HEK293 (cell line): Measurements from ENCODE around the gene SCUBE1.

Source experiments
- CTCF ChIA-PET: fragments of 350-600 bp; formaldehyde crosslinking; extraction: SDS; loops from one replicate; lab custom pipeline; 2021; ENCODE audit warnings: antibody characterized with exemption; lab: Yijun Ruan, JAX
- POLR2A ChIA-PET: fragments of 300-600 bp; formaldehyde crosslinking; extraction: SDS; loops from one replicate; lab custom pipeline; 2020; ENCODE audit warnings: antibody characterized with exemption, inconsistent platforms; lab: Yijun Ruan, JAX
- H3K27ac ChIP-seq: fragments of 200-500 bp; sonication (Bioruptor generic); 2 replicates; pipeline ENCODE4 v1.5.1; 2014; ENCODE audit warnings: low read depth, low read length, control low read depth, inconsistent platforms; ENCODE audit errors: extremely low read depth
- H3K36me3 ChIP-seq, 2 experiments: fragments of 200-500 bp in 1 of 2; sonication (Bioruptor generic) in 1 of 2; 1 replicate in 1 of 2; 2 replicates in 1 of 2; pipeline ENCODE4 v1.5.1; 2014 to 2017; ENCODE audit warnings: inconsistent platforms in 2 of 2, low read length in 2 of 2; ENCODE audit not compliant: control insufficient read depth in 2 of 2, insufficient read depth in 1 of 2
- H3K4me1 ChIP-seq: fragments of 200-500 bp; sonication (Bioruptor generic); 2 replicates; pipeline ENCODE4 v1.5.1; 2014; ENCODE audit warnings: mild to moderate bottlenecking, low read length, inconsistent platforms; ENCODE audit not compliant: control insufficient read depth, insufficient read depth
- H3K4me3 ChIP-seq: 2 replicates; pipeline ENCODE4 v1.5.1; 2011; ENCODE audit warnings: low read depth, mild to moderate bottlenecking, control low read depth, low read length, moderate library complexity
- H3K9me3 ChIP-seq: fragments of 200-500 bp; sonication (Bioruptor generic); 2 replicates; pipeline ENCODE4 v1.5.1; 2014; ENCODE audit warnings: low read depth, low read length, inconsistent platforms; ENCODE audit not compliant: control insufficient read depth, insufficient read depth
- BCL11B ChIP-seq: fragments of 450-650 bp; formaldehyde crosslinking; IDR thresholded peaks from 2 replicates; pipeline ENCODE4 v1.5.1; 2016; ENCODE audit warnings: low read depth, missing biosample characterization, missing genetic modification characterization
- GLIS1 ChIP-seq: fragments of 450-650 bp; formaldehyde crosslinking; IDR thresholded peaks from 2 replicates; pipeline ENCODE4 v1.5.1; 2016; ENCODE audit warnings: missing biosample characterization, missing genetic modification characterization
- SETDB1 ChIP-seq: IDR thresholded peaks from one replicate; pipeline ENCODE4 v1.6.1; 2017; ENCODE audit warnings: mild to moderate bottlenecking, low read length, moderate library complexity, mixed read lengths; ENCODE audit not compliant: insufficient read length
- ZBTB20 ChIP-seq: fragments of 450-650 bp; formaldehyde crosslinking; IDR thresholded peaks from 2 replicates; pipeline ENCODE4 v1.5.1; 2016; ENCODE audit warnings: missing biosample characterization, missing genetic modification characterization
- ZFHX2 ChIP-seq: fragments of 450-650 bp; formaldehyde crosslinking; conservative IDR thresholded peaks from 2 replicates; pipeline ENCODE4 v1.5.1; 2016; ENCODE audit warnings: missing biosample characterization, missing genetic modification characterization
- ZIC2 ChIP-seq: fragments of 450-650 bp; formaldehyde crosslinking; IDR thresholded peaks from 2 replicates; pipeline ENCODE4 v1.5.1; 2016; ENCODE audit warnings: missing biosample characterization, missing genetic modification characterization
- ZNF138 ChIP-seq: fragments of 450-650 bp; formaldehyde crosslinking; IDR thresholded peaks from 2 replicates; pipeline ENCODE4 v1.5.1; 2016; ENCODE audit warnings: missing biosample characterization, missing genetic modification characterization, borderline replicate concordance
- ZNF140 ChIP-seq: fragments of 450-650 bp; formaldehyde crosslinking; IDR thresholded peaks from 2 replicates; pipeline ENCODE4 v1.5.1; 2016; ENCODE audit warnings: missing biosample characterization, missing genetic modification characterization
- ZNF266 ChIP-seq: fragments of 450-650 bp; formaldehyde crosslinking; IDR thresholded peaks from 2 replicates; pipeline ENCODE4 v1.5.1; 2016; ENCODE audit warnings: missing biosample characterization, missing genetic modification characterization, low read depth
- ZNF391 ChIP-seq: fragments of 450-650 bp; formaldehyde crosslinking; IDR thresholded peaks from 2 replicates; pipeline ENCODE4 v1.5.1; 2016; ENCODE audit warnings: low read depth, missing biosample characterization, missing genetic modification characterization, borderline replicate concordance
- ZNF501 ChIP-seq: fragments of 450-650 bp; formaldehyde crosslinking; IDR thresholded peaks from 2 replicates; pipeline ENCODE4 v1.5.1; 2016; ENCODE audit warnings: missing biosample characterization, missing genetic modification characterization
- ZNF555 ChIP-seq: fragments of 450-650 bp; formaldehyde crosslinking; conservative IDR thresholded peaks from 2 replicates; pipeline ENCODE4 v1.5.1; 2017; ENCODE audit warnings: missing biosample characterization, mild to moderate bottlenecking, missing genetic modification characterization, inconsistent platforms
- ZNF558 ChIP-seq: fragments of 450-650 bp; formaldehyde crosslinking; IDR thresholded peaks from 2 replicates; pipeline ENCODE4 v1.5.1; 2016; ENCODE audit warnings: missing biosample characterization, missing genetic modification characterization
- ZNF670 ChIP-seq: fragments of 450-650 bp; formaldehyde crosslinking; IDR thresholded peaks from 2 replicates; pipeline ENCODE4 v1.5.1; 2016; ENCODE audit warnings: missing biosample characterization, missing genetic modification characterization, low read depth
- ZNF785 ChIP-seq: fragments of 450-650 bp; formaldehyde crosslinking; IDR thresholded peaks from 2 replicates; pipeline ENCODE4 v1.5.1; 2016; ENCODE audit warnings: missing biosample characterization, missing genetic modification characterization
- TF ChIP-seq, protein P1 (sequence below): fragments of 450-650 bp; formaldehyde crosslinking; IDR thresholded peaks from 2 replicates; pipeline ENCODE4 v1.5.1; 2017; ENCODE audit warnings: missing biosample characterization, mild to moderate bottlenecking, missing genetic modification characterization, moderate library complexity
- TF ChIP-seq, protein P2 (sequence below): fragments of 450-650 bp; formaldehyde crosslinking; IDR thresholded peaks from 2 replicates; pipeline ENCODE4 v1.5.1; 2016; ENCODE audit warnings: missing biosample characterization, missing genetic modification characterization
- TF ChIP-seq, protein P3 (sequence below): fragments of 450-650 bp; formaldehyde crosslinking; IDR thresholded peaks from 2 replicates; pipeline ENCODE4 v1.5.1; 2017; ENCODE audit warnings: missing biosample characterization, missing genetic modification characterization
- TF ChIP-seq, protein P4 (sequence below): fragments of 450-650 bp; formaldehyde crosslinking; IDR thresholded peaks from 2 replicates; pipeline ENCODE4 v1.5.1; 2016; ENCODE audit warnings: missing biosample characterization, missing genetic modification characterization
- TF ChIP-seq, protein P5 (sequence below): fragments of 450-650 bp; formaldehyde crosslinking; IDR thresholded peaks from 2 replicates; pipeline ENCODE4 v1.5.1; 2016; ENCODE audit warnings: missing biosample characterization, missing genetic modification characterization

Gene SCUBE1

DNA sequence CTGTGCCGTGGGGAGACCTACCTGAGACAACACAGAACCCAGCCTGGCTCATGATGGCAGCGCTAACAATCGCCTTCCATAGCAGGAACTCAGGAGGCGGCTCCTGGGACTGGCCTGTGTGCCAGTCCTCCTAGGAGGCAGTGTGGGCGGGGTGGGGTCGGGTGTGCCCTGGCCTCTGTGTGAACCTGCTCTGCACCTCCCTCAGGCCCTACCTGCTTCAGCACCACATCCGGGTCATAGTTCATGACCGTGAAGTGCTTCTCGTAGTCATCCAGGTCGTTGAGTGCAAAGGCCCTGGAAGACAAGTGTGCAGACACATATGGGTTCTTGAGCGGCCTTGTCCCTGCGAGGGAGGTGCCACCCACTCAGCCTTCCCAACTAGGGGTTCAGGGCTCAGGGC, 171.6 kb downstream of the SCUBE1 start (continued):
- TF ChIP-seq, protein P1, sequence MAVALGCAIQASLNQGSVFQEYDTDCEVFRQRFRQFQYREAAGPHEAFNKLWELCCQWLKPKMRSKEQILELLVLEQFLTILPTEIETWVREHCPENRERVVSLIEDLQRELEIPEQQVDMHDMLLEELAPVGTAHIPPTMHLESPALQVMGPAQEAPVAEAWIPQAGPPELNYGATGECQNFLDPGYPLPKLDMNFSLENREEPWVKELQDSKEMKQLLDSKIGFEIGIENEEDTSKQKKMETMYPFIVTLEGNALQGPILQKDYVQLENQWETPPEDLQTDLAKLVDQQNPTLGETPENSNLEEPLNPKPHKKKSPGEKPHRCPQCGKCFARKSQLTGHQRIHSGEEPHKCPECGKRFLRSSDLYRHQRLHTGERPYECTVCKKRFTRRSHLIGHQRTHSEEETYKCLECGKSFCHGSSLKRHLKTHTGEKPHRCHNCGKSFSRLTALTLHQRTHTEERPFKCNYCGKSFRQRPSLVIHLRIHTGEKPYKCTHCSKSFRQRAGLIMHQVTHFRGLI (tag by site-specific recombination) = no peak
- peak; percentile 23 for TF ChIP-seq ZFHX2
- no peak for TF ChIP-seq ZNF785 (tag by site-specific recombination)

DNA sequence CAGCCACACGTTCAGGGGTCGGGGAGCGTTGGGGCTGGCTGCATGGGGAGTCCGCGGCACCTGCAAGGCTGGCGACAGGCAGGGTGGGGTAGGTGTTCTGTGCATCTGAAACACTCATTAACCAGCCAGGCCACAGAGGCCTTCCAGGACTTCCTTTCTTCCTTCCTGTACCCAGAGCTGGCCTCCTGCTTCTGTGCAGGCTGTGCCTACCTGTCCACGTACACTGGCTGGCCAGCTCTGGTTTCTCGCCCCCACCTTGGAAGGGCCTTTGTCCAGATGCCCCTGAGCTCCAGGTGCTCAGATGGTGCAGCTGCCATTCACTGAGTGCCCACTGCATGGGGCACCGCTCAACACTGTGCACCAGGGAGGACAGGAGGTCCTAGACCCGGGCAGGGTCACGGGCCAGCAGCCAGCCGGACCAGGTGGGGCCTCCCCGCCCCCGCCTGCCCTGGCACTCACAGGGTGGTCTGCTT, 172.1 kb downstream of the SCUBE1 start:
- Histone ChIP-seq H3K9me3 (no peaks in the 10 kb centered on the region), H3K4me3 (no peak overlapping the region), H3K4me1 (no peaks in the 10 kb centered on the region), H3K36me3 (peaks cover 20 to 91% of the 10 kb centered on the region in 2 experiments; a peak in 2 of 3 replicates), H3K27ac (no peak overlapping the region)
- ChIA-PET POLR2A (interaction anchor here (1.4 to 2.0 kb wide), 2 partner anchors 14 to 16 kb away, joined by 3 to 8 read pairs; no protein-coding TSS in a partner anchor), CTCF (no interaction called here)
- no peak for TF ChIP-seq ZNF391 (tag by site-specific recombination)
- TF ChIP-seq, protein P2, sequence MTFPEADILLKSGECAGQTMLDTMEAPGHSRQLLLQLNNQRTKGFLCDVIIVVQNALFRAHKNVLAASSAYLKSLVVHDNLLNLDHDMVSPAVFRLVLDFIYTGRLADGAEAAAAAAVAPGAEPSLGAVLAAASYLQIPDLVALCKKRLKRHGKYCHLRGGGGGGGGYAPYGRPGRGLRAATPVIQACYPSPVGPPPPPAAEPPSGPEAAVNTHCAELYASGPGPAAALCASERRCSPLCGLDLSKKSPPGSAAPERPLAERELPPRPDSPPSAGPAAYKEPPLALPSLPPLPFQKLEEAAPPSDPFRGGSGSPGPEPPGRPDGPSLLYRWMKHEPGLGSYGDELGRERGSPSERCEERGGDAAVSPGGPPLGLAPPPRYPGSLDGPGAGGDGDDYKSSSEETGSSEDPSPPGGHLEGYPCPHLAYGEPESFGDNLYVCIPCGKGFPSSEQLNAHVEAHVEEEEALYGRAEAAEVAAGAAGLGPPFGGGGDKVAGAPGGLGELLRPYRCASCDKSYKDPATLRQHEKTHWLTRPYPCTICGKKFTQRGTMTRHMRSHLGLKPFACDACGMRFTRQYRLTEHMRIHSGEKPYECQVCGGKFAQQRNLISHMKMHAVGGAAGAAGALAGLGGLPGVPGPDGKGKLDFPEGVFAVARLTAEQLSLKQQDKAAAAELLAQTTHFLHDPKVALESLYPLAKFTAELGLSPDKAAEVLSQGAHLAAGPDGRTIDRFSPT = peak; percentile 27; the same call in 1 of the 2 replicates

DNA sequence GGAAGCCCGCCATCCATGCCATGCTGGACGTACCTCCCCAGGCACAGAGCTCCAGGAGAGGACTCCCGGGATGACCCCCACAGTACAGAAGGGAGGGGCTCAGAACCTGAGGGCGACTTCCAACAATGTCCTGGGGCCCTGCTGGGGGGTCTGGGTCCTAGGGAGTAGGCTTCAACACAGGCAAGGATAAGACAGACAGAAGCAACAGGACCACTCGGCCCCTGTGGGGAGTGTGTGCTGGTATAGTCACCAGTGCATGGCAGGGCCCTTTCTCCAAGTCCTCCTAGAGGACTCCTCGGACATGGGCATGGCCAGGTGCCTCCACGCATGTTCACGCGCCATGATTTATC, 173.1 kb downstream of the SCUBE1 start:
- ChIA-PET POLR2A (interaction anchor here (0.7 to 2.0 kb wide), 3 partner anchors 15 to 17 kb away, joined by 3 to 8 read pairs (median 3); partner anchors contain the start of gene TTLL12), CTCF (interaction anchor here (1.2 kb wide), 1 partner anchor 17 kb away, joined by 3 read pairs; the partner anchor contains the start of gene TTLL12)
- Histone ChIP-seq H3K4me1 (no peaks in the 10 kb centered on the region), H3K27ac (no peak overlapping the region), H3K4me3 (no peak overlapping the region), H3K36me3 (peaks cover 14 to 84% of the 10 kb centered on the region in 2 experiments; a peak in 2 of 3 replicates), H3K9me3 (no peaks in the 10 kb centered on the region)
- TF ChIP-seq ZNF140 (tag by site-specific recombination) (no peak), ZNF670 (tag by site-specific recombination) (no peak), GLIS1 (tag by site-specific recombination) (peak; percentile 81), ZNF555 (tag by site-specific recombination) (no peak), ZBTB20 (tag by site-specific recombination) (no peak), ZNF558 (tag by site-specific recombination) (no peak), SETDB1 (no peak), ZNF501 (tag by site-specific recombination) (no peak), ZNF138 (tag by site-specific recombination) (no peak), ZNF266 (tag by site-specific recombination) (no peak), BCL11B (tag by site-specific recombination) (no peak), ZIC2 (tag by site-specific recombination) (peak; percentile 79)
- TF ChIP-seq, protein P3, sequence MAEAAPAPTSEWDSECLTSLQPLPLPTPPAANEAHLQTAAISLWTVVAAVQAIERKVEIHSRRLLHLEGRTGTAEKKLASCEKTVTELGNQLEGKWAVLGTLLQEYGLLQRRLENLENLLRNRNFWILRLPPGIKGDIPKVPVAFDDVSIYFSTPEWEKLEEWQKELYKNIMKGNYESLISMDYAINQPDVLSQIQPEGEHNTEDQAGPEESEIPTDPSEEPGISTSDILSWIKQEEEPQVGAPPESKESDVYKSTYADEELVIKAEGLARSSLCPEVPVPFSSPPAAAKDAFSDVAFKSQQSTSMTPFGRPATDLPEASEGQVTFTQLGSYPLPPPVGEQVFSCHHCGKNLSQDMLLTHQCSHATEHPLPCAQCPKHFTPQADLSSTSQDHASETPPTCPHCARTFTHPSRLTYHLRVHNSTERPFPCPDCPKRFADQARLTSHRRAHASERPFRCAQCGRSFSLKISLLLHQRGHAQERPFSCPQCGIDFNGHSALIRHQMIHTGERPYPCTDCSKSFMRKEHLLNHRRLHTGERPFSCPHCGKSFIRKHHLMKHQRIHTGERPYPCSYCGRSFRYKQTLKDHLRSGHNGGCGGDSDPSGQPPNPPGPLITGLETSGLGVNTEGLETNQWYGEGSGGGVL (tag by site-specific recombination) = no peak
- TF ChIP-seq, protein P4, sequence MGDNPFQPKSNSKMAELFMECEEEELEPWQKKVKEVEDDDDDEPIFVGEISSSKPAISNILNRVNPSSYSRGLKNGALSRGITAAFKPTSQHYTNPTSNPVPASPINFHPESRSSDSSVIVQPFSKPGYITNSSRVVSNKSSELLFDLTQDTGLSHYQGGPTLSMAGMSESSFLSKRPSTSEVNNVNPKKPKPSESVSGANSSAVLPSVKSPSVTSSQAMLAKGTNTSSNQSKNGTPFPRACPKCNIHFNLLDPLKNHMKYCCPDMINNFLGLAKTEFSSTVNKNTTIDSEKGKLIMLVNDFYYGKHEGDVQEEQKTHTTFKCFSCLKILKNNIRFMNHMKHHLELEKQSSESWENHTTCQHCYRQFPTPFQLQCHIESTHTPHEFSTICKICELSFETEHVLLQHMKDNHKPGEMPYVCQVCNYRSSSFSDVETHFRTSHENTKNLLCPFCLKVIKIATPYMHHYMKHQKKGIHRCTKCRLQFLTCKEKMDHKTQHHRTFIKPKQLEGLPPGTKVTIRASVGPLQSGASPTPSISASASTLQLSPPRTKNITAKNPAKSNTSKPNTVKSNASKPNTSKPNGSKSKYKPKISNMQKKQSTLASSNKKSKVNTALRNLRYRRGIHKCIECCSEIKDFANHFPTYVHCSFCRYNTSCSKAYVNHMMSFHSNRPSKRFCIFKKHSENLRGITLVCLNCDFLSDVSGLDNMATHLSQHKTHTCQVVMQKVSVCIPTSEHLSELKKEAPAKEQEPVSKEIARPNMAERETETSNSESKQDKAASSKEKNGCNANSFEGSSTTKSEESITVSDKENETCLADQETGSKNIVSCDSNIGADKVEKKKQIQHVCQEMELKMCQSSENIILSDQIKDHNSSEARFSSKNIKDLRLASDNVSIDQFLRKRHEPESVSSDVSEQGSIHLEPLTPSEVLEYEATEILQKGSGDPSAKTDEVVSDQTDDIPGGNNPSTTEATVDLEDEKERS = no peak
- TF ChIP-seq, protein P5, sequence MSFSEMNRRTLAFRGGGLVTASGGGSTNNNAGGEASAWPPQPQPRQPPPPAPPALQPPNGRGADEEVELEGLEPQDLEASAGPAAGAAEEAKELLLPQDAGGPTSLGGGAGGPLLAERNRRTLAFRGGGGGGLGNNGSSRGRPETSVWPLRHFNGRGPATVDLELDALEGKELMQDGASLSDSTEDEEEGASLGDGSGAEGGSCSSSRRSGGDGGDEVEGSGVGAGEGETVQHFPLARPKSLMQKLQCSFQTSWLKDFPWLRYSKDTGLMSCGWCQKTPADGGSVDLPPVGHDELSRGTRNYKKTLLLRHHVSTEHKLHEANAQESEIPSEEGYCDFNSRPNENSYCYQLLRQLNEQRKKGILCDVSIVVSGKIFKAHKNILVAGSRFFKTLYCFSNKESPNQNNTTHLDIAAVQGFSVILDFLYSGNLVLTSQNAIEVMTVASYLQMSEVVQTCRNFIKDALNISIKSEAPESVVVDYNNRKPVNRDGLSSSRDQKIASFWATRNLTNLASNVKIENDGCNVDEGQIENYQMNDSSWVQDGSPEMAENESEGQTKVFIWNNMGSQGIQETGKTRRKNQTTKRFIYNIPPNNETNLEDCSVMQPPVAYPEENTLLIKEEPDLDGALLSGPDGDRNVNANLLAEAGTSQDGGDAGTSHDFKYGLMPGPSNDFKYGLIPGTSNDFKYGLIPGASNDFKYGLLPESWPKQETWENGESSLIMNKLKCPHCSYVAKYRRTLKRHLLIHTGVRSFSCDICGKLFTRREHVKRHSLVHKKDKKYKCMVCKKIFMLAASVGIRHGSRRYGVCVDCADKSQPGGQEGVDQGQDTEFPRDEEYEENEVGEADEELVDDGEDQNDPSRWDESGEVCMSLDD (tag by site-specific recombination) = no peak
